ENCODE measurements around the gene TMEM236. TPM values are rescaled to one million over a fixed set of nuclear protein-coding genes. Genes with fewer than 3 reads are reported as not detected.

Gene TMEM236
- total and polyA plus RNA-seq, 7 donors: 0.28 to 10.5 (median 1.8) TPM

- peak overlapping the region in 1 of 4 donors; percentile 4 for H3K27ac ChIP-seq
- intact Hi-C loops (cut with DNase I): no loop called here
- no peaks in the 10 kb centered on the region for H3K36me3 ChIP-seq
- H3K4me3 ChIP-seq: no peak overlapping the region
- H3K27me3 ChIP-seq: no peaks in the 10 kb centered on the region
- TF ChIP-seq EP300 (IDR thresholded peaks at IDR 0.05) (no peak), POLR2A (IDR thresholded peaks at IDR 0.05) (no peak), POLR2AphosphoS5 (IDR thresholded peaks at IDR 0.05) (no peak)
- no peak for DNase-seq
- no peaks in the 10 kb centered on the region for H3K9me3 ChIP-seq
- H3K4me1 ChIP-seq: peaks cover 0 to 18% (median 11%) of the 10 kb centered on the region in 4 donors
Observed at GRCh38 chr10:17758896-17759295, 6.9 kb downstream of the TMEM236 start.

GRCh38 chr10:17764142-17764541 is 12.1 kb downstream of the TMEM236 start:
- H3K9me3 ChIP-seq: peaks cover 0 to 2% (median 0%) of the 10 kb centered on the region in 4 donors
- no peak overlapping the region for H3K27ac ChIP-seq
- no peaks in the 10 kb centered on the region for H3K27me3 ChIP-seq
- no peaks in the 10 kb centered on the region for H3K36me3 ChIP-seq
- DNase-seq: no peak
- TF ChIP-seq POLR2AphosphoS5 (IDR thresholded peaks at IDR 0.05) (no peak), POLR2A (IDR thresholded peaks at IDR 0.05) (no peak), EP300 (IDR thresholded peaks at IDR 0.05) (no peak)
- TF ChIP-seq, protein P1, sequence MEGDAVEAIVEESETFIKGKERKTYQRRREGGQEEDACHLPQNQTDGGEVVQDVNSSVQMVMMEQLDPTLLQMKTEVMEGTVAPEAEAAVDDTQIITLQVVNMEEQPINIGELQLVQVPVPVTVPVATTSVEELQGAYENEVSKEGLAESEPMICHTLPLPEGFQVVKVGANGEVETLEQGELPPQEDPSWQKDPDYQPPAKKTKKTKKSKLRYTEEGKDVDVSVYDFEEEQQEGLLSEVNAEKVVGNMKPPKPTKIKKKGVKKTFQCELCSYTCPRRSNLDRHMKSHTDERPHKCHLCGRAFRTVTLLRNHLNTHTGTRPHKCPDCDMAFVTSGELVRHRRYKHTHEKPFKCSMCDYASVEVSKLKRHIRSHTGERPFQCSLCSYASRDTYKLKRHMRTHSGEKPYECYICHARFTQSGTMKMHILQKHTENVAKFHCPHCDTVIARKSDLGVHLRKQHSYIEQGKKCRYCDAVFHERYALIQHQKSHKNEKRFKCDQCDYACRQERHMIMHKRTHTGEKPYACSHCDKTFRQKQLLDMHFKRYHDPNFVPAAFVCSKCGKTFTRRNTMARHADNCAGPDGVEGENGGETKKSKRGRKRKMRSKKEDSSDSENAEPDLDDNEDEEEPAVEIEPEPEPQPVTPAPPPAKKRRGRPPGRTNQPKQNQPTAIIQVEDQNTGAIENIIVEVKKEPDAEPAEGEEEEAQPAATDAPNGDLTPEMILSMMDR (IDR thresholded peaks at IDR 0.05): no peak
- intact Hi-C loops (cut with DNase I): no loop called here
- WGBS, 2 donors: 85 to 86% methylated on average over 4 of the region's 4 CpGs
- no peak overlapping the region for H3K4me3 ChIP-seq
- peaks cover 0 to 2% (median 0%) of the 10 kb centered on the region in 4 donors for H3K4me1 ChIP-seq

DNA sequence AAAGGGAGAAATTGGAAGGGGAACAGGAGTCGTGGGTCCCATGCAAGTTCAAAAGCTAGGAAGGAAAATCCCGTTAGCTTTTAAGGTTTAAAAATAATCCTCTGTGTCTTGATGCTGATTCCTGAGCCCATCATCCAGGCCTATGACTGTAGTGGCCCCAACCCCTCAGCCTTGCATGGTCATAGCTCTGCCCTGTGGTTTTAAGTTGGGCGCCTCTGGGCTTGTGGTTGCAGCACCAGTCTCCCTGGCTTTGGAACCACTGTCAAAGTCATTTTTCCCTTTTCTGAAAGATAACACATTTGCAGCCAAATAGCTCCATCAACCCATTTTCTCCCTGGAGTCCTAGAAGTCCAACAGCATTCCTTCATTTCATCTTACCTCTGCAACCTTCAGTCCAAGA is 13.6 kb downstream of the TMEM236 start:
- Histone ChIP-seq H3K36me3 (no peaks in the 10 kb centered on the region), H3K4me3 (no peak overlapping the region), H3K27ac (no peak overlapping the region), H3K27me3 (no peaks in the 10 kb centered on the region), H3K9me3 (peaks cover 0 to 2% (median 0%) of the 10 kb centered on the region in 4 donors), H3K4me1 (no peaks in the 10 kb centered on the region)
- intact Hi-C loops (cut with DNase I): no loop called here
- 58 to 74% methylated on average over 3 of the region's 3 CpGs for WGBS, 2 donors
- TF ChIP-seq EP300 (IDR thresholded peaks at IDR 0.05) (no peak), POLR2AphosphoS5 (IDR thresholded peaks at IDR 0.05) (no peak), POLR2A (IDR thresholded peaks at IDR 0.05) (no peak)
- TF ChIP-seq, protein P1 (IDR thresholded peaks at IDR 0.05): no peak
- DNase-seq: no peak

- Histone ChIP-seq H3K4me1 (no peaks in the 10 kb centered on the region), H3K4me3 (no peak overlapping the region), H3K27ac (peak overlapping the region in 1 of 4 donors; percentile 14), H3K27me3 (no peaks in the 10 kb centered on the region), H3K9me3 (peaks cover 0 to 2% (median 0%) of the 10 kb centered on the region in 4 donors), H3K36me3 (no peaks in the 10 kb centered on the region)
- intact Hi-C loops (cut with DNase I): no loop called here
- DNase-seq: no peak
- no peak for TF ChIP-seq POLR2A (IDR thresholded peaks at IDR 0.05)
- no peak for TF ChIP-seq EP300 (IDR thresholded peaks at IDR 0.05)
- TF ChIP-seq POLR2AphosphoS5 (IDR thresholded peaks at IDR 0.05): no peak
- TF ChIP-seq, protein P1 (IDR thresholded peaks at IDR 0.05): no peak
- 91 to 92% methylated on average over 1 of the region's 1 CpG for WGBS, 2 donors
Observed at GRCh38 chr10:17766731-17767130, 14.7 kb downstream of the TMEM236 start.

DNA sequence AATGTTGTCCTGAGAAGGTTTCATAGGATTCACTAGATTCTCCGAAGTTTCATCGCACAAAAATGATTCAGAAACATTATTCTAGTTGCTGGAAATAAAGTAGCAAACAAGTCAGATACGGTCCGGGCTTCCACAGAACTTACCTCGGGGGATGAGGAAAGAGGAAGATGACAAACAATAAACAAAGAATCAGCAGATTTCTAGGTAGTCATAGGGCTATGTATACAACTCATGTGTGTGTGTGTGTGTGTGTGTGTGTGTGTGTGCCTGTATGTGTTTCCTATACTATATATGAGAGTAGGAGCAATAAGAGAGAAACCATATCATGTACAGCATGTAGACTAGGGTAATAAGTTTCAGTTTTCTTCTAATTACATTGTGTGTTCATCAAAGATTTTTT is 16.5 kb downstream of the TMEM236 start:
- no peaks in the 10 kb centered on the region for H3K36me3 ChIP-seq
- H3K4me3 ChIP-seq: no peak overlapping the region
- TF ChIP-seq POLR2AphosphoS5 (IDR thresholded peaks at IDR 0.05) (no peak), EP300 (IDR thresholded peaks at IDR 0.05) (no peak)
- TF ChIP-seq, protein P1 (IDR thresholded peaks at IDR 0.05): peak in 1 of 4 experiments; percentile 10
- DNase-seq: no peak
- no peaks in the 10 kb centered on the region for H3K27me3 ChIP-seq
- 90 to 92% methylated on average over 5 of the region's 5 CpGs for WGBS, 2 donors
- H3K4me1 ChIP-seq: no peaks in the 10 kb centered on the region
- H3K9me3 ChIP-seq: peaks cover 0 to 2% (median 0%) of the 10 kb centered on the region in 4 donors
- H3K27ac ChIP-seq: no peak overlapping the region
- intact Hi-C loops (cut with DNase I): no loop called here

All from sigmoid colon (tissue), 7 donors.